ENCODE measurements around the gene HOXA1.

The HOXA1 gene

DNA sequence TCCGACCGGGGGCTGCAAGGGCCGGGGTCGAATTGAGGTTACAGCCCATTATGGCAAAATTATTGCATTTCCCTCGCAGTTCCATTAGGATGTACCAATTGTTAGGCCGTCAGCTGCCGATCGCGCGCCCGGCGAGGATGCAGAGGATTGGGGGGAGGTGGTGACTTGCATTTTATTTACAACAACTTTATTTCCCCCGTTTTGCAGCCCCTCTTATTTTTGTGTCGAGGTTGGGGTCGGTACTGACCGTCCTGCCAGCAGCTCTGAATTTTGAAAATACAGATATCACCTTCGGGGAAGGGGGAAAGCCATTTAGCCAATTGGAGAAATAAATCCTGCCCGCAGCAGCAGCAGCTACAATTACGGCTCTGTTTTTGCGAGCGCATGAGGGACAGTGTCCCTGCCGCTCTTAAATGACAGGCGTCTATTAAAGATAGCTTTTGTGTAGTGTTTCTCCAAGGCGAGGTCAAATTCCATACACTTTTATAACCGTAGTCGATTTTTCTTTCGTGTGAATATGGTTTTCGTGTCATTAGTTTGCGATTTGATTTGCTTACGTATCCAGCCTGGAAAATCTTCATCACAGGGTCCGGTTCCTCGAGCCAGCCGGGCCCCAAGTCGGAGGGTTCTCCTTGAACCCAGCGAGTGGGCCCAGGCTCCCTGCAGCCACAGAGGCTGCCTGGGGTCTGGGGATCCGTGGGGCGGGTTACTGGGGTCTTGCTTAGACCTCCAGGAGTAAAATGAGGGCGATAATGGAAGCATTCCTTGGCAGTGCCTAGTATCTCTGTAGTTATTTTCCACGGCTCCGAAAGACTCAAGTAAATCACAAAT is 48.4 kb upstream of the HOXA1 start:
- TF ChIP-seq, protein P1, sequence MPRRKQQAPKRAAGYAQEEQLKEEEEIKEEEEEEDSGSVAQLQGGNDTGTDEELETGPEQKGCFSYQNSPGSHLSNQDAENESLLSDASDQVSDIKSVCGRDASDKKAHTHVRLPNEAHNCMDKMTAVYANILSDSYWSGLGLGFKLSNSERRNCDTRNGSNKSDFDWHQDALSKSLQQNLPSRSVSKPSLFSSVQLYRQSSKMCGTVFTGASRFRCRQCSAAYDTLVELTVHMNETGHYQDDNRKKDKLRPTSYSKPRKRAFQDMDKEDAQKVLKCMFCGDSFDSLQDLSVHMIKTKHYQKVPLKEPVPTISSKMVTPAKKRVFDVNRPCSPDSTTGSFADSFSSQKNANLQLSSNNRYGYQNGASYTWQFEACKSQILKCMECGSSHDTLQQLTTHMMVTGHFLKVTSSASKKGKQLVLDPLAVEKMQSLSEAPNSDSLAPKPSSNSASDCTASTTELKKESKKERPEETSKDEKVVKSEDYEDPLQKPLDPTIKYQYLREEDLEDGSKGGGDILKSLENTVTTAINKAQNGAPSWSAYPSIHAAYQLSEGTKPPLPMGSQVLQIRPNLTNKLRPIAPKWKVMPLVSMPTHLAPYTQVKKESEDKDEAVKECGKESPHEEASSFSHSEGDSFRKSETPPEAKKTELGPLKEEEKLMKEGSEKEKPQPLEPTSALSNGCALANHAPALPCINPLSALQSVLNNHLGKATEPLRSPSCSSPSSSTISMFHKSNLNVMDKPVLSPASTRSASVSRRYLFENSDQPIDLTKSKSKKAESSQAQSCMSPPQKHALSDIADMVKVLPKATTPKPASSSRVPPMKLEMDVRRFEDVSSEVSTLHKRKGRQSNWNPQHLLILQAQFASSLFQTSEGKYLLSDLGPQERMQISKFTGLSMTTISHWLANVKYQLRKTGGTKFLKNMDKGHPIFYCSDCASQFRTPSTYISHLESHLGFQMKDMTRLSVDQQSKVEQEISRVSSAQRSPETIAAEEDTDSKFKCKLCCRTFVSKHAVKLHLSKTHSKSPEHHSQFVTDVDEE (CRISPR knock-in tag; IDR thresholded peaks at IDR 0.05): no peak
- TF ChIP-seq, protein P2, sequence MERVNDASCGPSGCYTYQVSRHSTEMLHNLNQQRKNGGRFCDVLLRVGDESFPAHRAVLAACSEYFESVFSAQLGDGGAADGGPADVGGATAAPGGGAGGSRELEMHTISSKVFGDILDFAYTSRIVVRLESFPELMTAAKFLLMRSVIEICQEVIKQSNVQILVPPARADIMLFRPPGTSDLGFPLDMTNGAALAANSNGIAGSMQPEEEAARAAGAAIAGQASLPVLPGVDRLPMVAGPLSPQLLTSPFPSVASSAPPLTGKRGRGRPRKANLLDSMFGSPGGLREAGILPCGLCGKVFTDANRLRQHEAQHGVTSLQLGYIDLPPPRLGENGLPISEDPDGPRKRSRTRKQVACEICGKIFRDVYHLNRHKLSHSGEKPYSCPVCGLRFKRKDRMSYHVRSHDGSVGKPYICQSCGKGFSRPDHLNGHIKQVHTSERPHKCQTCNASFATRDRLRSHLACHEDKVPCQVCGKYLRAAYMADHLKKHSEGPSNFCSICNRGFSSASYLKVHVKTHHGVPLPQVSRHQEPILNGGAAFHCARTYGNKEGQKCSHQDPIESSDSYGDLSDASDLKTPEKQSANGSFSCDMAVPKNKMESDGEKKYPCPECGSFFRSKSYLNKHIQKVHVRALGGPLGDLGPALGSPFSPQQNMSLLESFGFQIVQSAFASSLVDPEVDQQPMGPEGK (CRISPR knock-in tag; IDR thresholded peaks at IDR 0.05; ENCODE audit: borderline replicate concordance): no peak
- no peak for TF ChIP-seq BACH2 (CRISPR knock-in tag; IDR thresholded peaks at IDR 0.05; ENCODE audit: borderline replicate concordance)
- no peak for TF ChIP-seq ZNF565 (CRISPR knock-in tag; conservative IDR thresholded peaks at IDR 0.05; ENCODE audit: low read depth)
- TF ChIP-seq OSR1 (CRISPR knock-in tag; IDR thresholded peaks at IDR 0.05): no peak
- TF ChIP-seq ZNF8 (CRISPR knock-in tag; IDR thresholded peaks at IDR 0.05): no peak
- TF ChIP-seq, protein P3, sequence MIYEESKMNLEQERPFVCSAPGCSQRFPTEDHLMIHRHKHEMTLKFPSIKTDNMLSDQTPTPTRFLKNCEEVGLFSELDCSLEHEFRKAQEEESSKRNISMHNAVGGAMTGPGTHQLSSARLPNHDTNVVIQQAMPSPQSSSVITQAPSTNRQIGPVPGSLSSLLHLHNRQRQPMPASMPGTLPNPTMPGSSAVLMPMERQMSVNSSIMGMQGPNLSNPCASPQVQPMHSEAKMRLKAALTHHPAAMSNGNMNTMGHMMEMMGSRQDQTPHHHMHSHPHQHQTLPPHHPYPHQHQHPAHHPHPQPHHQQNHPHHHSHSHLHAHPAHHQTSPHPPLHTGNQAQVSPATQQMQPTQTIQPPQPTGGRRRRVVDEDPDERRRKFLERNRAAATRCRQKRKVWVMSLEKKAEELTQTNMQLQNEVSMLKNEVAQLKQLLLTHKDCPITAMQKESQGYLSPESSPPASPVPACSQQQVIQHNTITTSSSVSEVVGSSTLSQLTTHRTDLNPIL (CRISPR knock-in tag; IDR thresholded peaks at IDR 0.05; ENCODE audit: low read depth): no peak
- TF ChIP-seq ISL1 (CRISPR knock-in tag; IDR thresholded peaks at IDR 0.05): no peak
- TF ChIP-seq TCF4 (CRISPR knock-in tag; IDR thresholded peaks at IDR 0.05; ENCODE audit: borderline replicate concordance): no peak
- TF ChIP-seq, protein P4, sequence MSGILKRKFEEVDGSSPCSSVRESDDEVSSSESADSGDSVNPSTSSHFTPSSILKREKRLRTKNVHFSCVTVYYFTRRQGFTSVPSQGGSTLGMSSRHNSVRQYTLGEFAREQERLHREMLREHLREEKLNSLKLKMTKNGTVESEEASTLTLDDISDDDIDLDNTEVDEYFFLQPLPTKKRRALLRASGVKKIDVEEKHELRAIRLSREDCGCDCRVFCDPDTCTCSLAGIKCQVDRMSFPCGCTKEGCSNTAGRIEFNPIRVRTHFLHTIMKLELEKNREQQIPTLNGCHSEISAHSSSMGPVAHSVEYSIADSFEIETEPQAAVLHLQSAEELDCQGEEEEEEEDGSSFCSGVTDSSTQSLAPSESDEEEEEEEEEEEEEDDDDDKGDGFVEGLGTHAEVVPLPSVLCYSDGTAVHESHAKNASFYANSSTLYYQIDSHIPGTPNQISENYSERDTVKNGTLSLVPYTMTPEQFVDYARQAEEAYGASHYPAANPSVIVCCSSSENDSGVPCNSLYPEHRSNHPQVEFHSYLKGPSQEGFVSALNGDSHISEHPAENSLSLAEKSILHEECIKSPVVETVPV (CRISPR knock-in tag; IDR thresholded peaks at IDR 0.05): no peak
- ATAC-seq: no peak

DNA sequence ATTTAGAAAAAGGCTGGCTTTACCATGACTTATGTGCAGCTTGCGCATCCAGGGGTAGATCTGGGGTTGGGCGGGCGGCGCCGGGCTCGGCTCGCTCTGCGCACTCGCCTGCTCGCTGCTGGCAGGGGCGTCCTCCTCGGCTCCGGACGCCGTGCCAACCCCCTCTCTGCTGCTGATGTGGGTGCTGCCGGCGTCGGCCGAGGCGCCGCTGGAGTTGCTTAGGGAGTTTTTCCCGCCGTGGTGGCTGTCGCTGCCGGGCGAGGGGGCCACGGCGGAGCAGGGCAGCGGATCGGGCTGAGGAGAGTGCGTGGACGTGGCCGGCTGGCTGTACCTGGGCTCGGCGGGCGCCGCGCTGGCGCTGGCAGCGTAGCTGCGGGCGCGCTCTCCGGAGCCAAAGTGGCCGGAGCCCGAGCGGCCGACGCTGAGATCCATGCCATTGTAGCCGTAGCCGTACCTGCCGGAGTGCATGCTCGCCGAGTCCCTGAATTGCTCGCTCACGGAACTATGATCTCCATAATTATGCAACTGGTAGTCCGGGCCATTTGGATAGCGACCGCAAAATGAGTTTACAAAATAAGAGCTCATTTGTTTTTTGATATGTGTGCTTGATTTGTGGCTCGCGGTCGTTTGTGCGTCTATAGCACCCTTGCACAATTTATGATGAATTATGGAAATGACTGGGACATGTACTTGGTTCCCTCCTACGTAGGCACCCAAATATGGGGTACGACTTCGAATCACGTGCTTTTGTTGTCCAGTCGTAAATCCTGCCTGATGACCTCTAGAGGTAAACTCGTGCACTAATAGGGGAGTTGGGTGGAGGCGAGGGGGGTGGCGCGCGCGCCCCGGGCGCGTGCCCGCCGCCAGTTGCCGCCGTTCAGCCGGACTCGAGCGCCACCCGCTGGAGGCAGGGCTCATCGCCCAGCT is 47.5 kb upstream of the HOXA1 start, which contains the start of gene HOXA5:
TSS of gene HOXA5 (minus strand) at position 659 of the 927 bp plus-strand sequence. CDS start at position 585, 74 bp downstream.
- TF ChIP-seq TOX (CRISPR knock-in tag; IDR thresholded peaks at IDR 0.05; ENCODE audit: borderline replicate concordance) (no peak), GLIS3 (CRISPR knock-in tag; IDR thresholded peaks at IDR 0.05) (no peak), ARNTL (CRISPR knock-in tag; IDR thresholded peaks at IDR 0.05; ENCODE audit: borderline replicate concordance, low read depth) (no peak), ISL1 (CRISPR knock-in tag; IDR thresholded peaks at IDR 0.05) (no peak), BACH2 (CRISPR knock-in tag; IDR thresholded peaks at IDR 0.05; ENCODE audit: borderline replicate concordance) (no peak), ZNF70 (CRISPR knock-in tag; IDR thresholded peaks at IDR 0.05) (no peak), ZFP3 (CRISPR knock-in tag; IDR thresholded peaks at IDR 0.05) (no peak), CSDC2 (CRISPR knock-in tag; IDR thresholded peaks at IDR 0.05) (no peak), ZNF8 (CRISPR knock-in tag; IDR thresholded peaks at IDR 0.05) (no peak), ZFP30 (CRISPR knock-in tag; IDR thresholded peaks at IDR 0.05) (no peak), ZC3H10 (CRISPR knock-in tag; IDR thresholded peaks at IDR 0.05) (no peak), RARB (CRISPR knock-in tag; IDR thresholded peaks at IDR 0.05) (no peak), PPARA (CRISPR knock-in tag; IDR thresholded peaks at IDR 0.05; ENCODE audit: borderline replicate concordance) (no peak), TCF4 (CRISPR knock-in tag; IDR thresholded peaks at IDR 0.05; ENCODE audit: borderline replicate concordance) (no peak), SNAI2 (CRISPR knock-in tag; IDR thresholded peaks at IDR 0.05) (no peak)
- TF ChIP-seq, protein P4 (CRISPR knock-in tag; IDR thresholded peaks at IDR 0.05): no peak
- TF ChIP-seq, protein P1 (CRISPR knock-in tag; IDR thresholded peaks at IDR 0.05): no peak
- TF ChIP-seq, protein P2 (CRISPR knock-in tag; IDR thresholded peaks at IDR 0.05; ENCODE audit: borderline replicate concordance): no peak

More for the DNA sequence above, 47.5 kb upstream of the HOXA1 start, which contains the start of gene HOXA5:
- peak; percentile 28 for ATAC-seq
